H1 (cell line): ENCODE measurements around the gene MCM7. TPM values are rescaled to one million over a fixed set of nuclear protein-coding genes. Genes with fewer than 3 reads are reported as not detected.

Experiments used
- CTCF ChIA-PET: fragments of 300-600 bp; sonication (Branson Sonifier 250); formaldehyde crosslinking; loops from one replicate; lab custom pipeline; 2021; ENCODE audit not compliant: partially characterized antibody; lab: Charles Lee
- POLR2A ChIA-PET: fragments of 300-600 bp; sonication (Branson Sonifier 250); formaldehyde crosslinking; loops from one replicate; lab custom pipeline; 2021; ENCODE audit warnings: inconsistent platforms; ENCODE audit not compliant: partially characterized antibody; lab: Charles Lee
- DNase-seq, 2 experiments: peaks; one replicate each; pipeline versions ENCODE4 v3.0.0 to v3.0.0-alpha.2; 2010 to 2022; ENCODE audit warnings: low spot score in 2 of 2, low read depth in 1 of 2, mixed read lengths in 1 of 2
- FAIRE-seq: peaks from 2 replicates; lab custom pipeline; 2011; peaks lifted over from hg19 to GRCh38; lab: Jason Lieb, UNC
- H2AFZ ChIP-seq: 2 replicates; pipeline ENCODE4 v1.8.1; 2012; ENCODE audit warnings: low read length, inconsistent platforms
- H2AK5ac ChIP-seq: 2 replicates; pipeline ENCODE4 v1.6.1; 2013; ENCODE audit warnings: low read depth, low read length
- H2BK120ac ChIP-seq: replicated peaks from 2 replicates; pipeline ENCODE3; 2013; ENCODE audit warnings: low read depth, low read length, inconsistent platforms
- H2BK12ac ChIP-seq: 2 replicates; pipeline ENCODE4 v1.6.1; 2013; ENCODE audit warnings: low read depth, low read length
- H2BK15ac ChIP-seq: 2 replicates; pipeline ENCODE4 v1.6.1; 2013; ENCODE audit warnings: low read length
- H2BK20ac ChIP-seq: 2 replicates; pipeline ENCODE4 v1.6.1; 2013; ENCODE audit warnings: low read length
- H2BK5ac ChIP-seq: 2 replicates; pipeline ENCODE4 v1.6.1; 2013; ENCODE audit warnings: low read depth, low read length
- H3K14ac ChIP-seq: 2 replicates; pipeline ENCODE4 v1.6.1; 2013; ENCODE audit warnings: inconsistent platforms; ENCODE audit not compliant: insufficient read length
- H3K18ac ChIP-seq: 2 replicates; pipeline ENCODE4 v1.6.1; 2013; ENCODE audit warnings: low read length; ENCODE audit errors: extremely low read depth
- H3K23ac ChIP-seq: 2 replicates; pipeline ENCODE4 v1.6.1; 2013; ENCODE audit warnings: inconsistent platforms; ENCODE audit not compliant: insufficient read length
- H3K23me2 ChIP-seq: 2 replicates; pipeline ENCODE4 v1.6.1; 2013; ENCODE audit warnings: low read depth, low read length
- H3K27ac ChIP-seq: 2 replicates; pipeline ENCODE4 v1.6.1; 2011; ENCODE audit warnings: low read depth, low read length, inconsistent platforms
- H3K27me3 ChIP-seq, 4 experiments: replicated peaks in 1 of 4; 1 replicate in 1 of 4; 2 replicates in 3 of 4; pipeline versions ENCODE4 v1.6.1 to v1.8.1; 2011 to 2013; ENCODE audit warnings: low read length in 3 of 4, mild to moderate bottlenecking in 3 of 4, inconsistent platforms in 2 of 4, mixed read lengths in 2 of 4, moderate library complexity in 1 of 4; ENCODE audit not compliant: control insufficient read depth in 3 of 4, insufficient read depth in 3 of 4; ENCODE audit errors: extremely low read depth in 1 of 4
- H3K36me3 ChIP-seq, 4 experiments: 2 replicates each; pipeline versions ENCODE4 v1.6.1 to v1.8.1; 2011 to 2013; ENCODE audit warnings: mild to moderate bottlenecking in 4 of 4, low read length in 3 of 4, moderate library complexity in 2 of 4, control low read depth in 1 of 4, inconsistent platforms in 1 of 4; ENCODE audit not compliant: insufficient read depth in 4 of 4, control insufficient read depth in 2 of 4
- H3K4ac ChIP-seq: replicated peaks from 2 replicates; pipeline ENCODE3; 2013; ENCODE audit warnings: low read length, low read depth, mixed read lengths, inconsistent platforms; ENCODE audit not compliant: insufficient read length
- H3K4me1 ChIP-seq, 4 experiments: replicated peaks in 1 of 4; 1 replicate in 1 of 4; 2 replicates in 3 of 4; pipeline versions ENCODE4 v1.6.1 to v1.8.1; 2011 to 2013; ENCODE audit warnings: low read length in 3 of 4, inconsistent platforms in 2 of 4, mixed read lengths in 1 of 4; ENCODE audit not compliant: insufficient read depth in 4 of 4, control insufficient read depth in 3 of 4
- H3K4me2 ChIP-seq, 2 experiments: 2 replicates each; pipeline versions ENCODE4 v1.6.1 to v1.8.1; 2011 to 2013; ENCODE audit warnings: low read depth in 2 of 2, low read length in 2 of 2, control low read depth in 1 of 2, inconsistent platforms in 1 of 2, mild to moderate bottlenecking in 1 of 2; ENCODE audit not compliant: insufficient read depth in 1 of 2
- H3K4me3 ChIP-seq, 4 experiments: fragments of 200-600, 300-600 bp in 1 of 4; sonication (generic), shearing (Covaris generic), sonication (Bioruptor Twin) in 1 of 4; 2 replicates each; pipeline versions ENCODE4 v1.5.1 to v1.8.1; 2011 to 2016; ENCODE audit warnings: low read length in 4 of 4, low read depth in 3 of 4, control low read depth in 2 of 4, inconsistent platforms in 2 of 4, mild to moderate bottlenecking in 2 of 4, mixed read lengths in 1 of 4, moderate library complexity in 1 of 4; ENCODE audit not compliant: insufficient read depth in 2 of 4; ENCODE audit errors: extremely low read depth in 1 of 4
- H3K56ac ChIP-seq: replicated peaks from 2 replicates; pipeline ENCODE3; 2013; ENCODE audit warnings: low read depth, mild to moderate bottlenecking, mixed read lengths, low read length, inconsistent platforms; ENCODE audit not compliant: insufficient read length
- H3K79me1 ChIP-seq: 2 replicates; pipeline ENCODE4 v1.6.1; 2013; ENCODE audit warnings: low read depth, low read length, control low read depth
- H3K79me2 ChIP-seq, 2 experiments: 2 replicates each; pipeline versions ENCODE4 v1.6.1 to v1.8.1; 2012 to 2013; ENCODE audit warnings: low read length in 2 of 2, mild to moderate bottlenecking in 2 of 2, inconsistent platforms in 1 of 2; ENCODE audit not compliant: insufficient read depth in 2 of 2, control insufficient read depth in 1 of 2
- H3K9ac ChIP-seq, 4 experiments: replicated peaks in 1 of 4; 1 replicate in 1 of 4; 2 replicates in 3 of 4; pipeline versions ENCODE4 v1.6.1 to v1.8.1; 2011 to 2013; ENCODE audit warnings: low read depth in 3 of 4, low read length in 3 of 4, control low read depth in 2 of 4, mild to moderate bottlenecking in 2 of 4, moderate library complexity in 2 of 4, inconsistent platforms in 1 of 4; ENCODE audit errors: extremely low read depth in 1 of 4
- H3K9me3 ChIP-seq, 2 experiments: 2 replicates each; pipeline versions ENCODE4 v1.6.1 to v1.8.1; 2012 to 2013; ENCODE audit warnings: mild to moderate bottlenecking in 2 of 2, moderate library complexity in 2 of 2, control low read depth in 1 of 2, inconsistent platforms in 1 of 2, low read depth in 1 of 2, low read length in 1 of 2, mixed read lengths in 1 of 2; ENCODE audit not compliant: insufficient read depth in 2 of 2
- H4K20me1 ChIP-seq, 2 experiments: replicated peaks in 1 of 2; 2 replicates each; pipeline versions ENCODE3 to v1.8.1; 2011 to 2013; ENCODE audit warnings: inconsistent platforms in 2 of 2, low read length in 2 of 2, mild to moderate bottlenecking in 1 of 2; ENCODE audit not compliant: insufficient read depth in 2 of 2, control insufficient read depth in 1 of 2
- H4K5ac ChIP-seq: 2 replicates; pipeline ENCODE4 v1.6.1; 2013; ENCODE audit warnings: low read length, low read depth, mixed read lengths, inconsistent platforms; ENCODE audit not compliant: insufficient read length
- H4K8ac ChIP-seq: 2 replicates; pipeline ENCODE4 v1.8.0; 2013; ENCODE audit warnings: mild to moderate bottlenecking, moderate library complexity, low read length, inconsistent platforms; ENCODE audit not compliant: insufficient read depth; ENCODE audit errors: extremely low read depth
- H4K91ac ChIP-seq: replicated peaks from 2 replicates; pipeline ENCODE3; 2013; ENCODE audit warnings: low read length, mixed read lengths, inconsistent platforms; ENCODE audit not compliant: insufficient read length
- ASH2L ChIP-seq: fragments of 200-600, 300-600 bp; sonication (generic); IDR thresholded peaks from one replicate; pipeline ENCODE4 v1.7.1; 2017; ENCODE audit warnings: low read length
- ATF3 ChIP-seq: IDR thresholded peaks from 2 replicates; pipeline ENCODE4 v1.6.1; 2011; ENCODE audit warnings: low read depth, mild to moderate bottlenecking, low read length; ENCODE audit not compliant: insufficient read depth
- CREB1 ChIP-seq: IDR thresholded peaks from 2 replicates; pipeline ENCODE4 v1.6.1; 2012; ENCODE audit warnings: inconsistent platforms
- E2F6 ChIP-seq: IDR thresholded peaks from 2 replicates; pipeline ENCODE4 v1.6.1; 2012; ENCODE audit warnings: inconsistent platforms
- GTF2F1 ChIP-seq: IDR thresholded peaks from 2 replicates; pipeline ENCODE4 v1.6.1; 2012; ENCODE audit warnings: low read depth, low read length, improper control_type of control experiment, borderline replicate concordance
- MAX ChIP-seq: IDR thresholded peaks from 2 replicates; pipeline ENCODE4 v1.6.1; 2012; ENCODE audit warnings: inconsistent platforms
- POLR2AphosphoS5 ChIP-seq: IDR thresholded peaks from 2 replicates; pipeline ENCODE4 v1.6.1; 2011; ENCODE audit warnings: low read depth, low read length
- TCF12 ChIP-seq: IDR thresholded peaks from 2 replicates; pipeline ENCODE4 v1.6.1; 2011; ENCODE audit warnings: low read depth, mild to moderate bottlenecking, low read length
- WGBS, 2 experiments: shearing (Covaris generic) in 1 of 2; methylation state at CpG; one replicate each; pipeline versions ENCODE4 v1.1.6 to v1.1.7; 2013 to 2015; ENCODE audit warnings: low lambda C conversion rate in 2 of 2, mixed read lengths in 2 of 2, inconsistent platforms in 1 of 2, low coverage in 1 of 2, missing lambda C conversion rate in 1 of 2; ENCODE audit not compliant: insufficient replicate concordance in 2 of 2, insufficient coverage in 1 of 2, insufficient read length in 1 of 2; ENCODE audit errors: extremely low coverage in 1 of 2, missing lambda C conversion rate in 1 of 2; 5-methylcytosine and 5-hydroxymethylcytosine counted together
- polyA plus RNA-seq, 7 experiments: library from polyadenylated mRNA; depleted of rRNA in 3 of 7; stranded (reverse) in 5 of 7; unstranded in 2 of 7; fragments of >200 nt in 5 of 7; fragments of 200-250 nt in 2 of 7; gene quantifications; 1 replicate in 5 of 7; 2 replicates in 1 of 7; 4 replicates in 1 of 7; pipeline versions ENCODE4 v1.2.1 to v1.2.3, GENCODE V29; 2011 to 2013; ENCODE audit warnings: missing spikeins in 2 of 7, mixed read lengths in 2 of 7
- total RNA-seq: library from RNA; stranded (reverse); fragmentation: NEBNext Ultra II Directional; extraction: Animal tissue kit (Norgen Biotek cat#: 25700); gene quantifications from 2 replicates; pipeline ENCODE4 v1.2.1, GENCODE V29; 2021

The MCM7 gene
- total and polyA plus RNA-seq, 2 of the 8 experiments (the other 6 are each of a cell fraction or from before 2014, with no cell fraction given), result 313 to 344 TPM

GRCh38 chr7:100127866-100128636, 26.9 kb upstream of the MCM7 start:
- H3K4ac ChIP-seq, result peak overlapping the region; percentile 91
- H3K4me3 ChIP-seq, result peak overlapping the region; percentile 84 to 90 (median 88)
- H2BK15ac ChIP-seq, result no peak overlapping the region; the same call in 1 of the 2 replicates
- no peaks in the 10 kb centered on the region for H3K79me1 ChIP-seq
- H3K4me2 ChIP-seq, result peak overlapping the region; percentile 74 to 90
- peak in 1 of 2 experiments; percentile 66 for DNase-seq
- H3K18ac ChIP-seq, result peak overlapping the region; percentile 75
- TF ChIP-seq TCF12 (no peak), POLR2AphosphoS5 (peak; percentile 20; the same call in 1 of the 2 replicates), GTF2F1 (no peak), ATF3 (no peak), CREB1 (no peak), E2F6 (0 out of 2 replicates have a peak, but pooled peaks have one; percentile 16), ASH2L (peak; percentile 24), MAX (no peak)
- TF ChIP-seq, all 59 proteins: peak for 3
- WGBS, 2 experiments, result 11% methylated on average over 26 of the region's 37 CpGs; no CpG with 5 or more reads in 1 of the 2 experiments
- Histone ChIP-seq H4K20me1 (no peaks in the 10 kb centered on the region), H3K4me1 (peaks cover 0 to 8% (median 0%) of the 10 kb centered on the region in 4 experiments; a peak in 2 of 7 replicates), H4K5ac (no peak overlapping the region), H2BK12ac (no peak overlapping the region; the same call in 1 of the 2 replicates), H3K36me3 (no peaks in the 10 kb centered on the region), H2BK120ac (no peak overlapping the region), H3K14ac (no peak overlapping the region), H3K9ac (peak overlapping the region in 3 of 4 experiments; percentile 9 to 91 (median 24); a peak in 4 of 7 replicates), H3K23ac (no peak overlapping the region), H3K56ac (peak overlapping the region; percentile 10), H3K23me2 (peaks cover 8% of the 10 kb centered on the region; the same call in 1 of the 2 replicates), H3K9me3 (no peaks in the 10 kb centered on the region), H3K27me3 (peaks cover 0 to 11% (median 0%) of the 10 kb centered on the region in 4 experiments; a peak in 2 of 7 replicates), H2BK5ac (no peak overlapping the region), H2AK5ac (no peak overlapping the region), H2BK20ac (no peak overlapping the region), H4K8ac (0 out of 2 replicates have a peak overlapping the region, but pooled peaks have one; percentile 73), H3K79me2 (no peaks in the 10 kb centered on the region), H4K91ac (peak overlapping the region; percentile 98), H3K27ac (no peak overlapping the region), H2AFZ (peak overlapping the region; percentile 4; the same call in 1 of the 2 replicates)
- no peak for FAIRE-seq
- POLR2A ChIA-PET, result interaction anchor here (0.6 to 4.1 kb wide), 20 partner anchors 8 to 53 kb away, joined by 3 to 68 read pairs (median 4); partner anchors contain the start of genes AP4M1, GAL3ST4, GPC2 and LAMTOR4
- CTCF ChIA-PET, result interaction anchor here (0.5 to 9.0 kb wide), 10 partner anchors 17 to 214 kb away, joined by 3 to 108 read pairs (median 4); partner anchors contain the start of genes AP4M1, GAL3ST4, GPC2 and LAMTOR4
